GM10266 (cell line): ENCODE measurements around the gene CYCS.
A peak's percentile ranks its signal among the peaks of the same experiment; 100 is the strongest.

Experiments
- DNase-seq: peaks from one replicate; pipeline ENCODE4 v3.0.0; 2012; ENCODE audit errors: extremely low spot score
- CTCF ChIP-seq: IDR thresholded peaks from 2 replicates; pipeline ENCODE4 v1.5.1; 2012; ENCODE audit warnings: mild to moderate bottlenecking, low read depth; ENCODE audit not compliant: control insufficient read depth, insufficient read depth; ENCODE audit errors: missing control alignments

The CYCS gene

GRCh38 chr7:25159983-25160596, 35.0 kb upstream of the CYCS start:
- DNase-seq: peak; percentile 41
- TF ChIP-seq CTCF: peak; percentile 41

DNA sequence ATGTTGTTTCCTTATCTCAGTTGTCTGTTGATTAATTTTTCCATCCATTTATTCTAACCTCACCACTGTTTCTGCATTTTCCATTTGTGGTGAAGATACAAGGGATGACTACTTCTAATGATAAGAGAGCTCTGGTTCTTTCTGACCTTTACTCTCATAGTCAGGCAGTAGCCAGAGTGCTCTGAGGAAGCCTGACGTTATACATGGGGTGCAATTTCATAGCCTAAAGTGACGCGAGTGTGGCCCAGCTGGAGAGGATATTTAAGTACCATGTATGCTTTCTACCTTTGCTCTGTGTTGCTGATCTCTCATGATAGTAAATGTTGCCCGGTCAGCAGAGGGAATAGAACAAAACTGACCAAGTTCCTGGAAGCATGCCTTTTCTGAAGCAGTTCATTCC, 33.9 kb upstream of the CYCS start:
- no peak for DNase-seq
- TF ChIP-seq CTCF: no peak

GRCh38 chr7:25151773-25152172, 26.7 kb upstream of the CYCS start:
- no peak for TF ChIP-seq CTCF
- no peak for DNase-seq

GRCh38 chr7:25149836-25150235, 24.8 kb upstream of the CYCS start:
- no peak for DNase-seq
- TF ChIP-seq CTCF: no peak

GRCh38 chr7:25148772-25149575, 23.9 kb upstream of the CYCS start:
- no peak for DNase-seq
- TF ChIP-seq CTCF: no peak

- no peak for DNase-seq
- no peak for TF ChIP-seq CTCF
Observed at GRCh38 chr7:25143763-25144162, 18.7 kb upstream of the CYCS start.

DNA sequence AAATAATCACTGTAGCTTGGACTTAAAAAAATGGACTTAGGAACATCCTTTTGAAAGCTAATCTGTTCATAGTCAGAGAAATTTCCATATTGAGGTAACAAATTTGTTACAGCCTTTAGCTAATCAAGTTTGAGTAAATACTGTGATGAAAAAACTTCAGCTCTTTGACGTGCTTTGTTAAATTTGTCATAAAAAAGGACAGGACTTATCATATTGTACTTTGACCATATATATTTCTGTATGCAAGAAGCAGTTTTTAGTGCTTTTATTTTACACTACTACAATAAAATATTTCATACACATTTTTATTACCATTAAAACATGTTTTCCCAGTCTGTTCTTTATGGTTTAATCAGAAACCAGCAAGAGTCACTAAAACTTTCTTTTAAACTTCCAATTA, 14.5 kb upstream of the CYCS start:
- no peak for TF ChIP-seq CTCF
- no peak for DNase-seq
